NAMALWA (cell line): ENCODE data around the gene MPV17L.
"Not testable (repeated sequence)": the region's sequence is repeated elsewhere in the genome, so short reads cannot be mapped to it uniquely, and the experiment has no call there.

Experiments
- DNase-seq: peaks from one replicate; pipeline ENCODE4 v3.0.0-alpha.2; 2015; ENCODE audit warnings: low spot score

MPV17L gene

GRCh38 chr16:15395631-15396508 is at the start of gene MPV17L:
Gene MPV17L, plus strand, starts transcription at chr16:15395754. Its CDS starts 144 bp downstream, at chr16:15395898.
- DNase-seq = not testable (repeated sequence)

DNA sequence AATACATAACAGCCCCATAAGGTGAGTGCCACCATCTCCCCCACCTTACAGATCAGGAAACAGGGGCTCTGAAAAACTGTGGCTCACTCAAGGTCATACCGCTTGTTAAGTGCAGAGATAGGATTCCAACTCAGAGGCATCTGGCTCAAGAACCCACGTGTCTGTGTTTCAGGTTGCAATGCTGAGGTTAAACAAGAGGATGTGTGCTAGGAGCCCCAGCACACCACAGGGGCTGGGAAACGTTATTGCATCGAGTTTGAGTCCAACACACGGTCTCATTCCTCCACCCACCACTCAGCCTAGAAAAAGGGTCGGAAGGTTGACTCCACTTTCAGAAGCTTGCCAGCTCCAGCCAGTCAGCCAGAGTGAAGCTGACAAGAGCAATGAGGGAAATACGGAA is 46.8 kb upstream of the MPV17L start:
- not testable (repeated sequence) for DNase-seq

DNA sequence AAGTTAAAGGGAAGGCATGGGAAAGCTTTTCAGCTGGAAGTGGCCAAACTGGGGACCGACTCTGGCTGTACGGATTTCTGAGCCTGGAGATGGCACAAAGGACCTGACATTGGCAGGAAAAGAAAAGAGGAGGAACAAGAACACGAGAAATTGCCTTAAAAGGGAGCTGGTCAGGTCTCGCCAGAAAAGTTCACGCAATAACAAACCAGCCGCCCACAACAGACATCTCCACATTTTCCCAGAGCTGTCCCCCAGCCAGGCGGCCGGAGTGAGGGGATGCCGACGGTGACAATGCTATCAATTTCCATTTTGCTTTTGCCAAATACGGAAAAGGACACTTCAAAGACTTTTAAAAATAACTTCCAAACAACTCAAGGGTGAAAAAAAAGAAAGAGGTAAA is 44.3 kb upstream of the MPV17L start:
- not testable (repeated sequence) for DNase-seq

DNA sequence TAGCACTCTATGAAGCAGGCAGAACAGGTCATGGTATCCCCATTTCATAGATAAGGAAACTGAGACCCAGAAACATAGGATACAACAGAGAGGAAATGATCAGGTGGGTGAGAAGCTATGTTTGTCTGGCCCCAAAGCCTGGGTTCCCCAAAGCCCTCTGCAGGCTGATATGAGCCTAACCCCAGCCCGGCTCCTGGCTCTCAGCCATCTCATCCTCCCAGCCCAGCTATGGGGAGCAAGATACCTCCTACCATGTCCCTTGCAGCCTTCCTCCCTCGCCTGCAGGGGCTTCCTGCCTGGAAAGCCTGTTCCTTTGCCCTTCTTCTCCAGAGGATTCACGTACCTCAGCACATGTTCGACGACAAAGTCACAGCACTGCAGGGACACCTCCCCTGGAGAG is 43.8 kb upstream of the MPV17L start:
- not testable (repeated sequence) for DNase-seq

- DNase-seq = not testable (repeated sequence)
Measured at GRCh38 chr16:15352852-15353251, 42.7 kb upstream of the MPV17L start.

- not testable (repeated sequence) for DNase-seq
Measured at GRCh38 chr16:15354846-15355245, 40.7 kb upstream of the MPV17L start.

- DNase-seq = not testable (repeated sequence)
Measured at GRCh38 chr16:15357495-15357894, 38.1 kb upstream of the MPV17L start.

DNA sequence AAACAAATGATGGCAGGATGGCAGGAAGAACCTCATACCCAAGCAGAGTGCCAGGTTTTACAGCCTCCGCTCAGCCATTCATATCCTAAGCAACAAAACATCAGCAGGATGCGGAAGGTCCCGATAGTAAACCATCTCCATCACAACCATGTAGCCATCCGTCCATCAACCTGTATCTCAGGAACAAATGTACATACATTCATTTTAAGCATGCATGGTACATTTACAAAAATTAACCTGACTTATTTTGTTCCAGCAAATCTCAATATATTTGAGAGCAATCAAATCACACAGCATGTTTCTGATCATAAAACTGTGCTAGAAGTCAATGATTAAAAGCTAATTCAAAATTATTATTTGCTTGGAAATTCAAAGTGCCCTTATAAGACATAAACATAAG is 17.4 kb upstream of the MPV17L start, which contains the start of gene NPIPA5:
TSS of gene NPIPA5 (minus strand) at position 101 of the 400 bp plus-strand sequence. CDS start at position 101, 0 bp downstream.
- not testable (repeated sequence) for DNase-seq

GRCh38 chr16:15382810-15383209 is 12.7 kb upstream of the MPV17L start:
- DNase-seq = not testable (repeated sequence)

- DNase-seq = not testable (repeated sequence)
Measured at GRCh38 chr16:15388060-15388459, 7.5 kb upstream of the MPV17L start.

DNA sequence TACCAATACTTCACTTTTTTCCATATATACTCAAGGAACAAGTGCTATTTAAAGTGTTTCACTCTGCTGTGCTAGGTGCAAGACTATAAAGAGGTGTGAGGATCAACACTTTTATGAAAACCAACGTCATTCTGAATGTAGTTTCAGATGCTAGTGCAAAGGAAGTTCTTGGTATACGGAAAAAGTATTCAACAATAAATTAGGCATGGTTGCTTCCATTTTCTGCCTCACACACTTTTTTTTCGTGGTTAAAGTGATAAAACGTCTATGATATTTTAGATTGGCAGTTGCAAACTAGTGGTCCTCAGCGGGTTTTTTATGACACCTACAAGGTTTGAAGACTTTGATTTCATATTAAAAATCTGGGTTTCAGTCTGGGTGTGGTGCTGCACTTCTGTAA is 5.6 kb upstream of the MPV17L start:
- DNase-seq = not testable (repeated sequence)

GRCh38 chr16:15393025-15393424 is 2.5 kb upstream of the MPV17L start:
- not testable (repeated sequence) for DNase-seq

- DNase-seq = not testable (repeated sequence)
Measured at GRCh38 chr16:15396509-15396829, 915 bp downstream of the MPV17L start.

- no peak for DNase-seq
Measured at GRCh38 chr16:15396948-15397594, 1.5 kb downstream of the MPV17L start.

DNA sequence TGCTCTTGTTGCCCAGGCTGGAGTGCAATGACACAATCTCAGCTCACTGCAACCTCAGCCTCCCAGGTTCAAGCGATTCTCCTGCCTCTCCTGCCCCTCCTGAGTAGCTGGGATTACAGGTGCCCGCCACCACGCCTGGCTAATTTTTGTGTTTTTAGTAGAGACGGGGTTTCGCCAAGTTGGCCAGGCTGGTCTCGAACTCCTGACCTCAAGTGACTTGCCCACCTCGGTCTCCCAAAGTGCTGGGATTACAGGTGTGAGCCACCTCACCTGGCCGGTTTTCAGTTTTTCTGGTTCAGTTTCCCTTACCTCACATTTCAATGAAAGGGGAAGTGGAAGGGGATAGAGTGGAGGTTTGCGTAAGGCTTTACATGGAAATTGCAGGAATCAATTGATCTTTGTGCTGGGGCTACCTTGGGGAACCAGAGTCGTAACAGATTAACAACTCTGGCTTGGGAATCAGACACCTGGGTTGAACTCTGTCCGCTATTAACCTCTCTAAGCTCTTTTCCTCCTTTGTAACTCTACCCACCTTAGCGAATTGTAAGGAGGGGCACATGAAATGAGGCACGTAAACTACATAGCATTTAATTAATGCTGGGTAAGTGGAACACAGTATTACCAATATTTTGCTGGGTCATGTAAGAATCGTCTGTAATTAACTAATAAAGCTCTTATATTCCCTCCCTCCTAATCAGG is 3.2 kb downstream of the MPV17L start:
- no peak for DNase-seq

GRCh38 chr16:15399317-15399716 is 3.8 kb downstream of the MPV17L start:
- DNase-seq = no peak

DNA sequence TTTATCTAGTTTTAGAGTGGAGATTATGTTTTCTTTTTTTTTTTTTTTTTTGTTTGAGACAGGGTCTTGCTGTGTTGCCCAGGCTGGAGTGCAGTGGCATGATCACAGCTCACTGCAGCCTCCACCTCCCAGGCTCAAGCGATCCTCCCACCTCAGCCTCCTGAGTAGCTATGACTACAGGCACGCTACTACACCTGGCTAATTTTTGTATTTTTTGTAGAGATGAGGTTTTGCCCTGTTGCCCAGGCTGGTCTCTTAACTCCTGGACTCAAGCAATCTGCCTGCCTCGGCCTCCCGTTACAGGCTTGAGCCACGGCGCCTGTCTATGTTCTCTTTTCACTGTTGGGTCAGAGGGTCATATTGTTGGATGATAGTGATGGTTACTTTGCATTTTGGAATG is 4.8 kb downstream of the MPV17L start:
- DNase-seq = not testable (repeated sequence)

- no peak for DNase-seq
Measured at GRCh38 chr16:15401972-15402371, 6.4 kb downstream of the MPV17L start.

GRCh38 chr16:15403392-15403995 is 7.9 kb downstream of the MPV17L start:
- peak; percentile 12 for DNase-seq

- DNase-seq = not testable (repeated sequence)
Measured at GRCh38 chr16:15404091-15404490, 8.5 kb downstream of the MPV17L start.

- DNase-seq = no peak
Measured at GRCh38 chr16:15404792-15405191, 9.2 kb downstream of the MPV17L start.

DNA sequence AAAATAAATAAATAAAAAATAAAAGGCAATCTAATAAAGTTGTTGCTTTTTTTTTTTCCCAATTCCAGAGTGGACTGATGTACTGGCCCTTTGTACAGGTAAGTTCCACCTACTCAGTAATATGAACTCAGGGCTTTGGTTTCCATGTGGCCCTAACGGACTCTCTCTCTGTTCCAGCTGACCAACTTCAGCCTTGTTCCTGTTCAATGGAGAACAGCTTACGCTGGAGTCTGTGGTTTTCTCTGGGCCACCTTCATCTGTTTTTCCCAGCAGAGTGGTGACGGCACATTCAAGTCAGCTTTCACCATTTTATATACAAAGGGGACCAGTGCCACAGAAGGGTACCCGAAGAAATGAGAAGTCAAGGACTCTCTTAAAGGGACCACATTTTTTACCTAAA is 12.2 kb downstream of the MPV17L start:
- not testable (repeated sequence) for DNase-seq
